H9 (cell line): ENCODE results near the gene KSR1. TPM values are rescaled to one million over a fixed set of nuclear protein-coding genes. Genes with fewer than 3 reads are reported as not detected.

Experiments
- DNase-seq: peaks from one replicate; pipeline ENCODE4 v3.0.0-alpha.2; 2017
- H2AFZ ChIP-seq: one replicate; pipeline ENCODE4 v1.6.1; 2013; ENCODE audit warnings: mild to moderate bottlenecking, low read length, control low read depth, moderate library complexity
- H2AK5ac ChIP-seq: 2 replicates; pipeline ENCODE4 v1.6.1; 2013; ENCODE audit warnings: low read length, control low read depth, mixed read lengths; ENCODE audit not compliant: insufficient read length
- H2BK120ac ChIP-seq: one replicate; pipeline ENCODE4 v1.6.1; 2013; ENCODE audit warnings: low read depth, mild to moderate bottlenecking, low read length, control low read depth, inconsistent platforms; ENCODE audit not compliant: poor library complexity, severe bottlenecking
- H2BK12ac ChIP-seq: 2 replicates; pipeline ENCODE4 v1.6.1; 2013; ENCODE audit warnings: low read length, control low read depth, mixed read lengths, low read depth; ENCODE audit not compliant: insufficient read length
- H2BK15ac ChIP-seq: 2 replicates; pipeline ENCODE4 v1.6.1; 2013; ENCODE audit warnings: low read depth, low read length, control low read depth
- H2BK20ac ChIP-seq: one replicate; pipeline ENCODE4 v1.6.1; 2013; ENCODE audit warnings: low read depth, mild to moderate bottlenecking, low read length, control low read depth, inconsistent platforms; ENCODE audit not compliant: poor library complexity, severe bottlenecking
- H2BK5ac ChIP-seq: 2 replicates; pipeline ENCODE4 v1.6.1; 2013; ENCODE audit warnings: low read length, control low read depth, mixed read lengths; ENCODE audit not compliant: insufficient read length
- H3K14ac ChIP-seq: 2 replicates; pipeline ENCODE4 v1.6.1; 2013; ENCODE audit warnings: low read length, control low read depth; ENCODE audit not compliant: insufficient read depth
- H3K18ac ChIP-seq: 2 replicates; pipeline ENCODE4 v1.6.1; 2013; ENCODE audit warnings: low read depth, mild to moderate bottlenecking, mixed read lengths, low read length, control low read depth; ENCODE audit not compliant: insufficient read length
- H3K23ac ChIP-seq: 2 replicates; pipeline ENCODE4 v1.6.1; 2013; ENCODE audit warnings: low read length, control low read depth, mixed read lengths, low read depth; ENCODE audit not compliant: insufficient read length
- H3K23me2 ChIP-seq: 2 replicates; pipeline ENCODE4 v1.6.1; 2013; ENCODE audit warnings: low read depth, mild to moderate bottlenecking, mixed read lengths, low read length, control low read depth; ENCODE audit not compliant: insufficient read length, poor library complexity, severe bottlenecking
- H3K27ac ChIP-seq: 2 replicates; pipeline ENCODE4 v1.5.1; 2013; ENCODE audit warnings: low read length, control low read depth, mixed read lengths, low read depth; ENCODE audit not compliant: insufficient read length
- H3K27me3 ChIP-seq: 2 replicates; pipeline ENCODE4 v1.6.1; 2013; ENCODE audit warnings: low read length, control low read depth, inconsistent platforms; ENCODE audit not compliant: insufficient read depth
- H3K4ac ChIP-seq: 2 replicates; pipeline ENCODE4 v1.6.1; 2013; ENCODE audit warnings: low read depth, mild to moderate bottlenecking, control low read depth, inconsistent platforms, low read length, moderate library complexity
- H3K4me1 ChIP-seq: 2 replicates; pipeline ENCODE4 v1.6.1; 2013; ENCODE audit warnings: low read length, control low read depth, inconsistent platforms; ENCODE audit not compliant: insufficient read depth
- H3K4me2 ChIP-seq: 2 replicates; pipeline ENCODE4 v1.6.1; 2013; ENCODE audit warnings: low read length, control low read depth, mixed read lengths; ENCODE audit not compliant: insufficient read length, insufficient read depth
- H3K56ac ChIP-seq: 2 replicates; pipeline ENCODE4 v1.6.1; 2013; ENCODE audit warnings: low read depth, mild to moderate bottlenecking, mixed read lengths, low read length, control low read depth; ENCODE audit not compliant: insufficient read length
- H3K79me1 ChIP-seq: 2 replicates; pipeline ENCODE4 v1.6.1; 2013; ENCODE audit warnings: low read depth, mild to moderate bottlenecking, moderate library complexity, low read length, control low read depth, inconsistent platforms; ENCODE audit not compliant: insufficient read depth, poor library complexity, severe bottlenecking
- H3K79me2 ChIP-seq: 2 replicates; pipeline ENCODE4 v1.6.1; 2013; ENCODE audit warnings: low read length, control low read depth, inconsistent platforms; ENCODE audit not compliant: insufficient read depth
- H3K9ac ChIP-seq: 2 replicates; pipeline ENCODE4 v1.6.1; 2013; ENCODE audit warnings: low read length, control low read depth, mixed read lengths; ENCODE audit not compliant: insufficient read length; ENCODE audit errors: extremely low read depth
- H3K9me3 ChIP-seq: one replicate; pipeline ENCODE4 v1.6.1; 2013; ENCODE audit warnings: low read depth, low read length, inconsistent platforms; ENCODE audit not compliant: control insufficient read depth
- H3T11ph ChIP-seq: one replicate; pipeline ENCODE4 v1.6.1; 2013; ENCODE audit warnings: mild to moderate bottlenecking, low read length, control low read depth, inconsistent platforms
- H4K20me1 ChIP-seq: one replicate; pipeline ENCODE4 v1.6.1; 2013; ENCODE audit not compliant: control insufficient read depth, insufficient read length, insufficient read depth
- H4K5ac ChIP-seq: 2 replicates; pipeline ENCODE4 v1.6.1; 2013; ENCODE audit warnings: low read depth, mild to moderate bottlenecking, mixed read lengths, low read length, control low read depth; ENCODE audit not compliant: insufficient read length
- H4K8ac ChIP-seq: replicated peaks from 2 replicates; pipeline ENCODE4 v1.6.1; 2013; ENCODE audit warnings: low read length, control low read depth, mixed read lengths, low read depth; ENCODE audit not compliant: insufficient read length
- H4K91ac ChIP-seq: 2 replicates; pipeline ENCODE4 v1.6.1; 2013; ENCODE audit warnings: low read depth, mild to moderate bottlenecking, moderate library complexity, mixed read lengths, low read length, control low read depth; ENCODE audit not compliant: insufficient read length
- H3K27ac Mint-ChIP-seq, 3 experiments: 2 replicates in 2 of 3; 3 replicates in 1 of 3; pipeline ENCODE4 v1.8.0; 2020 to 2021; ENCODE audit warnings: mixed read lengths in 3 of 3, mild to moderate bottlenecking in 1 of 3, moderate library complexity in 1 of 3
- H3K27me3 Mint-ChIP-seq: 2 replicates; pipeline ENCODE4 v1.8.0; 2021; ENCODE audit warnings: low read depth, mild to moderate bottlenecking, moderate library complexity, mixed read lengths
- H3K36me3 Mint-ChIP-seq, 3 experiments: 2 replicates in 2 of 3; 3 replicates in 1 of 3; pipeline ENCODE4 v1.8.0; 2020 to 2021; ENCODE audit warnings: low read depth in 3 of 3, mixed read lengths in 3 of 3; ENCODE audit not compliant: insufficient read depth in 1 of 3
- H3K4me1 Mint-ChIP-seq, 2 experiments: 2 replicates each; pipeline ENCODE4 v1.8.0; 2020; ENCODE audit warnings: mixed read lengths in 2 of 2
- H3K4me3 Mint-ChIP-seq, 2 experiments: 2 replicates in 1 of 2; 3 replicates in 1 of 2; pipeline ENCODE4 v1.8.0; 2020 to 2021; ENCODE audit warnings: mild to moderate bottlenecking in 2 of 2, mixed read lengths in 2 of 2, moderate library complexity in 1 of 2
- H3K9me3 Mint-ChIP-seq, 2 experiments: 2 replicates in 1 of 2; 3 replicates in 1 of 2; pipeline ENCODE4 v1.8.0; 2020; ENCODE audit warnings: mild to moderate bottlenecking in 2 of 2, mixed read lengths in 2 of 2, moderate library complexity in 1 of 2
- CTCF ChIP-seq: fragments of 200-600 bp; sonication (generic); conservative IDR thresholded peaks from 3 replicates; pipeline ENCODE4 v1.8.0; 2021; ENCODE audit warnings: antibody characterized with exemption, mild to moderate bottlenecking
- WGBS: extraction: QIAGEN DNeasy Blood & Tissue Kit; methylation state at CpG from one replicate; pipeline ENCODE4 v1.1.7; 2013; ENCODE audit warnings: missing lambda C conversion rate, low lambda C conversion rate, mixed read lengths; ENCODE audit not compliant: insufficient read length; ENCODE audit errors: extremely low coverage; 5-methylcytosine and 5-hydroxymethylcytosine counted together
- total RNA-seq: library from RNA; stranded (reverse); gene quantifications from 2 replicates; pipeline ENCODE4 v1.2.1, GENCODE V29; 2021

The KSR1 gene
- total RNA-seq, 1 experiment from 2014 or later = 44.9 TPM

GRCh38 chr17:27542841-27543463, 86.7 kb downstream of the KSR1 start:
- Mint-ChIP-seq H3K4me3 (no peak overlapping the region), H3K27me3 (no peaks in the 10 kb centered on the region), H3K36me3 (no peaks in the 10 kb centered on the region), H3K27ac (no peak overlapping the region), H3K4me1 (peaks cover 26 to 30% of the 10 kb centered on the region in 2 experiments), H3K9me3 (no peaks in the 10 kb centered on the region)
- Histone ChIP-seq H2AK5ac (no peak overlapping the region), H3K14ac (no peak overlapping the region), H4K91ac (no peak overlapping the region), H4K20me1 (no peaks in the 10 kb centered on the region), H2BK120ac (no peak overlapping the region), H3K79me1 (no peaks in the 10 kb centered on the region), H3K56ac (no peak overlapping the region), H3K4me2 (no peak overlapping the region), H3T11ph (no peak overlapping the region), H3K27ac (no peak overlapping the region), H3K9ac (no peak overlapping the region), H3K18ac (no peak overlapping the region), H2AFZ (no peak overlapping the region), H4K5ac (no peak overlapping the region), H4K8ac (no peak overlapping the region), H3K23me2 (no peaks in the 10 kb centered on the region), H3K23ac (no peak overlapping the region), H2BK20ac (no peak overlapping the region), H2BK15ac (no peak overlapping the region), H3K79me2 (peaks cover 11% of the 10 kb centered on the region; the same call in 1 of the 2 replicates), H3K27me3 (no peaks in the 10 kb centered on the region), H3K4ac (no peak overlapping the region), H2BK5ac (no peak overlapping the region), H2BK12ac (no peak overlapping the region), H3K4me1 (no peaks in the 10 kb centered on the region; the same call in 1 of the 2 replicates), H3K9me3 (no peaks in the 10 kb centered on the region)
- no peak for DNase-seq
- no CpG with 5 or more reads among the region's 6 CpGs for WGBS
- TF ChIP-seq CTCF = no peak
